H9 (cell line): ENCODE measurements around the gene C2CD2. TPM values are rescaled to one million over a fixed set of nuclear protein-coding genes. Genes with fewer than 3 reads are reported as not detected.
A peak's percentile ranks its signal among the peaks of the same experiment; 100 is the strongest.

Experiments
- DNase-seq: peaks from one replicate; pipeline ENCODE4 v3.0.0-alpha.2; 2017
- H2AFZ ChIP-seq: one replicate; pipeline ENCODE4 v1.6.1; 2013; ENCODE audit warnings: mild to moderate bottlenecking, low read length, control low read depth, moderate library complexity
- H2AK5ac ChIP-seq: 2 replicates; pipeline ENCODE4 v1.6.1; 2013; ENCODE audit warnings: low read length, control low read depth, mixed read lengths; ENCODE audit not compliant: insufficient read length
- H2BK120ac ChIP-seq: one replicate; pipeline ENCODE4 v1.6.1; 2013; ENCODE audit warnings: low read depth, mild to moderate bottlenecking, low read length, control low read depth, inconsistent platforms; ENCODE audit not compliant: poor library complexity, severe bottlenecking
- H2BK12ac ChIP-seq: 2 replicates; pipeline ENCODE4 v1.6.1; 2013; ENCODE audit warnings: low read length, control low read depth, mixed read lengths, low read depth; ENCODE audit not compliant: insufficient read length
- H2BK15ac ChIP-seq: 2 replicates; pipeline ENCODE4 v1.6.1; 2013; ENCODE audit warnings: low read depth, low read length, control low read depth
- H2BK20ac ChIP-seq: one replicate; pipeline ENCODE4 v1.6.1; 2013; ENCODE audit warnings: low read depth, mild to moderate bottlenecking, low read length, control low read depth, inconsistent platforms; ENCODE audit not compliant: poor library complexity, severe bottlenecking
- H2BK5ac ChIP-seq: 2 replicates; pipeline ENCODE4 v1.6.1; 2013; ENCODE audit warnings: low read length, control low read depth, mixed read lengths; ENCODE audit not compliant: insufficient read length
- H3K14ac ChIP-seq: 2 replicates; pipeline ENCODE4 v1.6.1; 2013; ENCODE audit warnings: low read length, control low read depth; ENCODE audit not compliant: insufficient read depth
- H3K18ac ChIP-seq: 2 replicates; pipeline ENCODE4 v1.6.1; 2013; ENCODE audit warnings: low read depth, mild to moderate bottlenecking, mixed read lengths, low read length, control low read depth; ENCODE audit not compliant: insufficient read length
- H3K23ac ChIP-seq: 2 replicates; pipeline ENCODE4 v1.6.1; 2013; ENCODE audit warnings: low read length, control low read depth, mixed read lengths, low read depth; ENCODE audit not compliant: insufficient read length
- H3K23me2 ChIP-seq: 2 replicates; pipeline ENCODE4 v1.6.1; 2013; ENCODE audit warnings: low read depth, mild to moderate bottlenecking, mixed read lengths, low read length, control low read depth; ENCODE audit not compliant: insufficient read length, poor library complexity, severe bottlenecking
- H3K27ac ChIP-seq: 2 replicates; pipeline ENCODE4 v1.5.1; 2013; ENCODE audit warnings: low read length, control low read depth, mixed read lengths, low read depth; ENCODE audit not compliant: insufficient read length
- H3K27me3 ChIP-seq: 2 replicates; pipeline ENCODE4 v1.6.1; 2013; ENCODE audit warnings: low read length, control low read depth, inconsistent platforms; ENCODE audit not compliant: insufficient read depth
- H3K4ac ChIP-seq: 2 replicates; pipeline ENCODE4 v1.6.1; 2013; ENCODE audit warnings: low read depth, mild to moderate bottlenecking, control low read depth, inconsistent platforms, low read length, moderate library complexity
- H3K4me1 ChIP-seq: 2 replicates; pipeline ENCODE4 v1.6.1; 2013; ENCODE audit warnings: low read length, control low read depth, inconsistent platforms; ENCODE audit not compliant: insufficient read depth
- H3K4me2 ChIP-seq: 2 replicates; pipeline ENCODE4 v1.6.1; 2013; ENCODE audit warnings: low read length, control low read depth, mixed read lengths; ENCODE audit not compliant: insufficient read length, insufficient read depth
- H3K56ac ChIP-seq: 2 replicates; pipeline ENCODE4 v1.6.1; 2013; ENCODE audit warnings: low read depth, mild to moderate bottlenecking, mixed read lengths, low read length, control low read depth; ENCODE audit not compliant: insufficient read length
- H3K79me1 ChIP-seq: 2 replicates; pipeline ENCODE4 v1.6.1; 2013; ENCODE audit warnings: low read depth, mild to moderate bottlenecking, moderate library complexity, low read length, control low read depth, inconsistent platforms; ENCODE audit not compliant: insufficient read depth, poor library complexity, severe bottlenecking
- H3K79me2 ChIP-seq: 2 replicates; pipeline ENCODE4 v1.6.1; 2013; ENCODE audit warnings: low read length, control low read depth, inconsistent platforms; ENCODE audit not compliant: insufficient read depth
- H3K9ac ChIP-seq: 2 replicates; pipeline ENCODE4 v1.6.1; 2013; ENCODE audit warnings: low read length, control low read depth, mixed read lengths; ENCODE audit not compliant: insufficient read length; ENCODE audit errors: extremely low read depth
- H3K9me3 ChIP-seq: one replicate; pipeline ENCODE4 v1.6.1; 2013; ENCODE audit warnings: low read depth, low read length, inconsistent platforms; ENCODE audit not compliant: control insufficient read depth
- H3T11ph ChIP-seq: one replicate; pipeline ENCODE4 v1.6.1; 2013; ENCODE audit warnings: mild to moderate bottlenecking, low read length, control low read depth, inconsistent platforms
- H4K20me1 ChIP-seq: one replicate; pipeline ENCODE4 v1.6.1; 2013; ENCODE audit not compliant: control insufficient read depth, insufficient read length, insufficient read depth
- H4K5ac ChIP-seq: 2 replicates; pipeline ENCODE4 v1.6.1; 2013; ENCODE audit warnings: low read depth, mild to moderate bottlenecking, mixed read lengths, low read length, control low read depth; ENCODE audit not compliant: insufficient read length
- H4K8ac ChIP-seq: replicated peaks from 2 replicates; pipeline ENCODE4 v1.6.1; 2013; ENCODE audit warnings: low read length, control low read depth, mixed read lengths, low read depth; ENCODE audit not compliant: insufficient read length
- H4K91ac ChIP-seq: 2 replicates; pipeline ENCODE4 v1.6.1; 2013; ENCODE audit warnings: low read depth, mild to moderate bottlenecking, moderate library complexity, mixed read lengths, low read length, control low read depth; ENCODE audit not compliant: insufficient read length
- H3K27ac Mint-ChIP-seq, 3 experiments: 2 replicates in 2 of 3; 3 replicates in 1 of 3; pipeline ENCODE4 v1.8.0; 2020 to 2021; ENCODE audit warnings: mixed read lengths in 3 of 3, mild to moderate bottlenecking in 1 of 3, moderate library complexity in 1 of 3
- H3K27me3 Mint-ChIP-seq: 2 replicates; pipeline ENCODE4 v1.8.0; 2021; ENCODE audit warnings: low read depth, mild to moderate bottlenecking, moderate library complexity, mixed read lengths
- H3K36me3 Mint-ChIP-seq, 3 experiments: 2 replicates in 2 of 3; 3 replicates in 1 of 3; pipeline ENCODE4 v1.8.0; 2020 to 2021; ENCODE audit warnings: low read depth in 3 of 3, mixed read lengths in 3 of 3; ENCODE audit not compliant: insufficient read depth in 1 of 3
- H3K4me1 Mint-ChIP-seq, 2 experiments: 2 replicates each; pipeline ENCODE4 v1.8.0; 2020; ENCODE audit warnings: mixed read lengths in 2 of 2
- H3K4me3 Mint-ChIP-seq, 2 experiments: 2 replicates in 1 of 2; 3 replicates in 1 of 2; pipeline ENCODE4 v1.8.0; 2020 to 2021; ENCODE audit warnings: mild to moderate bottlenecking in 2 of 2, mixed read lengths in 2 of 2, moderate library complexity in 1 of 2
- H3K9me3 Mint-ChIP-seq, 2 experiments: 2 replicates in 1 of 2; 3 replicates in 1 of 2; pipeline ENCODE4 v1.8.0; 2020; ENCODE audit warnings: mild to moderate bottlenecking in 2 of 2, mixed read lengths in 2 of 2, moderate library complexity in 1 of 2
- WGBS: extraction: QIAGEN DNeasy Blood & Tissue Kit; methylation state at CpG from one replicate; pipeline ENCODE4 v1.1.7; 2013; ENCODE audit warnings: missing lambda C conversion rate, low lambda C conversion rate, mixed read lengths; ENCODE audit not compliant: insufficient read length; ENCODE audit errors: extremely low coverage; 5-methylcytosine and 5-hydroxymethylcytosine counted together
- total RNA-seq: library from RNA; stranded (reverse); gene quantifications from 2 replicates; pipeline ENCODE4 v1.2.1, GENCODE V29; 2021
- TF ChIP-seq, protein P1 (sequence below): fragments of 200-600 bp; sonication (generic); conservative IDR thresholded peaks from 3 replicates; pipeline ENCODE4 v1.8.0; 2021; ENCODE audit warnings: antibody characterized with exemption, mild to moderate bottlenecking

C2CD2 gene
- total RNA-seq, 1 experiment from 2014 or later = 14.6 TPM

- TF ChIP-seq, protein P1, sequence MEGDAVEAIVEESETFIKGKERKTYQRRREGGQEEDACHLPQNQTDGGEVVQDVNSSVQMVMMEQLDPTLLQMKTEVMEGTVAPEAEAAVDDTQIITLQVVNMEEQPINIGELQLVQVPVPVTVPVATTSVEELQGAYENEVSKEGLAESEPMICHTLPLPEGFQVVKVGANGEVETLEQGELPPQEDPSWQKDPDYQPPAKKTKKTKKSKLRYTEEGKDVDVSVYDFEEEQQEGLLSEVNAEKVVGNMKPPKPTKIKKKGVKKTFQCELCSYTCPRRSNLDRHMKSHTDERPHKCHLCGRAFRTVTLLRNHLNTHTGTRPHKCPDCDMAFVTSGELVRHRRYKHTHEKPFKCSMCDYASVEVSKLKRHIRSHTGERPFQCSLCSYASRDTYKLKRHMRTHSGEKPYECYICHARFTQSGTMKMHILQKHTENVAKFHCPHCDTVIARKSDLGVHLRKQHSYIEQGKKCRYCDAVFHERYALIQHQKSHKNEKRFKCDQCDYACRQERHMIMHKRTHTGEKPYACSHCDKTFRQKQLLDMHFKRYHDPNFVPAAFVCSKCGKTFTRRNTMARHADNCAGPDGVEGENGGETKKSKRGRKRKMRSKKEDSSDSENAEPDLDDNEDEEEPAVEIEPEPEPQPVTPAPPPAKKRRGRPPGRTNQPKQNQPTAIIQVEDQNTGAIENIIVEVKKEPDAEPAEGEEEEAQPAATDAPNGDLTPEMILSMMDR = no peak
- H3K9me3 Mint-ChIP-seq = peaks cover 4 to 5% of the 10 kb centered on the region in 2 experiments
- H3K79me2 ChIP-seq = no peaks in the 10 kb centered on the region
- peaks cover 23 to 42% (median 27%) of the 10 kb centered on the region in 3 experiments; a peak in 6 of 7 replicates for H3K36me3 Mint-ChIP-seq
- WGBS = no CpG with 5 or more reads among the region's 10 CpGs
- H2BK5ac ChIP-seq = no peak overlapping the region
- H3K23ac ChIP-seq = no peak overlapping the region
- no peak for DNase-seq
- no peak overlapping the region for H3K9ac ChIP-seq
- H3K4me2 ChIP-seq = no peak overlapping the region
- H3K4me1 ChIP-seq = no peaks in the 10 kb centered on the region
- no peak overlapping the region for H2BK120ac ChIP-seq
- no peak overlapping the region for H3T11ph ChIP-seq
- H2BK12ac ChIP-seq = no peak overlapping the region
- no peak overlapping the region for H4K91ac ChIP-seq
- H3K18ac ChIP-seq = peak overlapping the region; percentile 34
- no peak overlapping the region for H2AK5ac ChIP-seq
- no peaks in the 10 kb centered on the region for H3K79me1 ChIP-seq
- peak overlapping the region in 1 of 2 experiments; percentile 26; a peak in 1 of 5 replicates for H3K4me3 Mint-ChIP-seq
- no peak overlapping the region for H2BK15ac ChIP-seq
- no peaks in the 10 kb centered on the region for H3K9me3 ChIP-seq
- peak overlapping the region; percentile 69 to 93 (median 92); a peak in 4 of 7 replicates for H3K27ac Mint-ChIP-seq
- H3K4me1 Mint-ChIP-seq = peaks cover 24 to 26% of the 10 kb centered on the region in 2 experiments
- no peak overlapping the region for H3K4ac ChIP-seq
- H3K27ac ChIP-seq = no peak overlapping the region
- H4K8ac ChIP-seq = no peak overlapping the region
- H4K20me1 ChIP-seq = no peaks in the 10 kb centered on the region
- no peaks in the 10 kb centered on the region for H3K27me3 ChIP-seq
- no peaks in the 10 kb centered on the region for H3K27me3 Mint-ChIP-seq
- no peak overlapping the region for H2AFZ ChIP-seq
- no peak overlapping the region for H3K56ac ChIP-seq
- no peak overlapping the region for H3K14ac ChIP-seq
- no peak overlapping the region for H4K5ac ChIP-seq
- no peak overlapping the region for H2BK20ac ChIP-seq
- no peaks in the 10 kb centered on the region for H3K23me2 ChIP-seq
Measured at GRCh38 chr21:41835711-41836154, 118.1 kb downstream of the C2CD2 start.

Other genes with a start within 250 kb of the C2CD2 start
- gene RIPK4, start 187.0 kb downstream of the C2CD2 start, total RNA-seq = 2.9 and 3.6 TPM in 2 replicates
- gene PRDM15, start 74.7 kb downstream of the C2CD2 start, total RNA-seq = 9.9 TPM in 2 replicates
- gene ZBTB21, start 56.3 kb upstream of the C2CD2 start, total RNA-seq = 17.4 and 18.1 TPM in 2 replicates
- gene UMODL1, start 117.3 kb upstream of the C2CD2 start, total RNA-seq = not detected in 2 replicates